ENCODE measurements around the gene OSBPL10. TPM values are rescaled to one million over a fixed set of nuclear protein-coding genes. Genes with fewer than 3 reads are reported as not detected.

Gene OSBPL10
- total and polyA plus RNA-seq, 2 of the 8 experiments (the other 6 are each of a cell fraction or from before 2014, with no cell fraction given): 26.2 to 86.7 TPM

DNA sequence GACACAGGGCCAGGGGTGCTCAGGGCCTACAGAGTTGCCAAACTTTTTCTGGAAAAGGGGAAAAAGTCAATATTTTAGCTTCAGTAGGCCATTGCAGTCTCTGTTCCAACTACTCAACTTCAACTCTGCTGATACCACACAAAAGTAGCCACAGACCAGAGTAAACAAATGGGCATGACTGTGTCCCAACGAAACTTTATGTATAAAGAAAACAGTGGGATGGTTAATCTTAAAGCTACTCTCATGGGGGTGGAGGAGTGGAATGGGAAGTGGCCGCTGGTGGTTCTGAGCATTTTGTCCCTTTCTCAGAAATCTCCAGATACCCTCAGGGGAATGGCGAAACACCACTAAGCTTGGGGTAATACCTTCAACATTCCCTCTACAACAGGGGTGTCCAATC is 69.9 kb downstream of the OSBPL10 start:
- Histone ChIP-seq H3K27me3 (replicated peaks in 1 of 4; ENCODE audit: control insufficient read depth in 3 of 4, extremely low read depth in 1 of 4, insufficient read depth in 3 of 4, low read length in 3 of 4) (no peaks in the 10 kb centered on the region), H3K79me1 (ENCODE audit: low read depth, low read length) (peaks cover 12% of the 10 kb centered on the region), H2BK5ac (ENCODE audit: low read depth, low read length) (no peak overlapping the region), H2AFZ (ENCODE audit: low read length) (no peak overlapping the region), H3K4me2 (ENCODE audit: insufficient read depth in 1 of 2, low read depth in 2 of 2, low read length in 2 of 2) (peak overlapping the region in 1 of 2 experiments; percentile 43; a peak in 1 of 4 replicates), H3K56ac (replicated peaks; ENCODE audit: insufficient read length, low read depth, low read length) (no peak overlapping the region), H3K18ac (ENCODE audit: extremely low read depth, low read length) (no peak overlapping the region), H3K23me2 (ENCODE audit: low read depth, low read length) (no peaks in the 10 kb centered on the region), H2BK120ac (replicated peaks; ENCODE audit: low read depth, low read length) (no peak overlapping the region), H2BK20ac (ENCODE audit: low read length) (0 out of 2 replicates have a peak overlapping the region, but pooled peaks have one; percentile 23), H2AK5ac (ENCODE audit: low read depth, low read length) (no peak overlapping the region), H3K23ac (ENCODE audit: insufficient read length) (no peak overlapping the region), H3K36me3 (ENCODE audit: control insufficient read depth in 2 of 4, insufficient read depth in 4 of 4, low read length in 3 of 4) (no peaks in the 10 kb centered on the region), H3K4ac (replicated peaks; ENCODE audit: insufficient read length, low read depth, low read length) (no peak overlapping the region), H3K79me2 (ENCODE audit: control insufficient read depth in 1 of 2, insufficient read depth in 2 of 2, low read length in 2 of 2) (peaks cover 24 to 84% of the 10 kb centered on the region in 2 experiments), H3K4me1 (replicated peaks in 1 of 4; ENCODE audit: control insufficient read depth in 3 of 4, insufficient read depth in 4 of 4, low read length in 3 of 4) (peaks cover 0 to 11% (median 8%) of the 10 kb centered on the region in 4 experiments; a peak in 4 of 7 replicates), H4K91ac (replicated peaks; ENCODE audit: insufficient read length, low read length) (no peak overlapping the region), H3K9me3 (ENCODE audit: insufficient read depth in 2 of 2, low read depth in 1 of 2, low read length in 1 of 2) (no peaks in the 10 kb centered on the region), H4K8ac (ENCODE audit: extremely low read depth, insufficient read depth, low read length) (no peak overlapping the region), H3K9ac (replicated peaks in 1 of 4; ENCODE audit: extremely low read depth in 1 of 4, low read depth in 3 of 4, low read length in 3 of 4) (no peak overlapping the region), H3K27ac (ENCODE audit: low read depth, low read length) (no peak overlapping the region), H3K4me3 (ENCODE audit: extremely low read depth in 1 of 4, insufficient read depth in 2 of 4, low read depth in 3 of 4, low read length in 4 of 4) (no peak overlapping the region), H4K20me1 (replicated peaks in 1 of 2; ENCODE audit: control insufficient read depth in 1 of 2, insufficient read depth in 2 of 2, low read length in 2 of 2) (no peaks in the 10 kb centered on the region), H4K5ac (ENCODE audit: insufficient read length, low read depth, low read length) (no peak overlapping the region), H2BK15ac (ENCODE audit: low read length) (no peak overlapping the region), H3K14ac (ENCODE audit: insufficient read length) (no peak overlapping the region), H2BK12ac (ENCODE audit: low read depth, low read length) (no peak overlapping the region)
- DNase-seq (ENCODE audit: low read depth in 1 of 2, low spot score in 2 of 2): no peak
- no peak for FAIRE-seq
- CTCF ChIA-PET (ENCODE audit: partially characterized antibody): interaction anchor here (1.1 to 5.2 kb wide), 3 partner anchors 13 to 53 kb away, joined by 4 to 40 read pairs (median 4); no protein-coding TSS in a partner anchor
- POLR2A ChIA-PET (ENCODE audit: partially characterized antibody): interaction anchor here (0.7 to 2.1 kb wide), 2 partner anchors 12 to 49 kb away, joined by 3 to 7 read pairs; no protein-coding TSS in a partner anchor
- 82% methylated on average over 3 of the region's 3 CpGs; no CpG with 5 or more reads in 1 of the 2 experiments for WGBS, 2 experiments (ENCODE audit: extremely low coverage in 1 of 2, insufficient coverage in 1 of 2, insufficient read length in 1 of 2, insufficient replicate concordance in 2 of 2, low coverage in 1 of 2, low lambda C conversion rate in 2 of 2, missing lambda C conversion rate in 1 of 2)
- TF ChIP-seq TAF1 (IDR thresholded peaks at IDR 0.05; ENCODE audit: low read depth, low read length) (no peak), SP1 (IDR thresholded peaks at IDR 0.05; ENCODE audit: low read depth, low read length) (no peak), ATF3 (IDR thresholded peaks at IDR 0.05; ENCODE audit: insufficient read depth, low read depth, low read length) (no peak), MAFK (IDR thresholded peaks at IDR 0.05; ENCODE audit: low read depth, low read length) (no peak), SIN3A (conservative IDR thresholded peaks at IDR 0.05 in 1 of 2, IDR thresholded peaks at IDR 0.05 in 1 of 2; ENCODE audit: low read depth in 1 of 2, low read length in 2 of 2) (no peak), SIX5 (IDR thresholded peaks at IDR 0.05; ENCODE audit: low read depth, low read length) (no peak), PHF8 (conservative IDR thresholded peaks at IDR 0.05; ENCODE audit: low read depth, low read length) (no peak), TEAD4 (IDR thresholded peaks at IDR 0.05; ENCODE audit: low read depth, low read length) (no peak), GTF2F1 (IDR thresholded peaks at IDR 0.05; ENCODE audit: borderline replicate concordance, low read depth, low read length) (no peak), CHD1 (IDR thresholded peaks at IDR 0.05; ENCODE audit: low read depth, low read length) (no peak), POU5F1 (IDR thresholded peaks at IDR 0.05; ENCODE audit: low read depth, low read length) (no peak), EZH2 (IDR thresholded peaks at IDR 0.05; ENCODE audit: low read depth, low read length, severe bottlenecking) (no peak), CBX8 (IDR thresholded peaks at IDR 0.05; ENCODE audit: borderline replicate concordance, low read depth, low read length) (no peak), EGR1 (IDR thresholded peaks at IDR 0.05; ENCODE audit: borderline replicate concordance, low read depth, low read length) (no peak)
